T-helper 2 cell (primary cell): ENCODE results near the gene RALGAPA2.
"Not testable (repeated sequence)": the region's sequence is repeated elsewhere in the genome, so short reads cannot be mapped to it uniquely, and the experiment has no call there.

ENCODE experiments used
- DNase-seq, 5 experiments: peaks; one replicate each; pipeline versions ENCODE4 v3.0.0 to v3.0.0-alpha.2; 2012 to 2022

Gene RALGAPA2

GRCh38 chr20:20364593-20365479 is 347.6 kb downstream of the RALGAPA2 start:
- no peak for DNase-seq

GRCh38 chr20:20363799-20364592 is 348.4 kb downstream of the RALGAPA2 start:
- DNase-seq = no peak

GRCh38 chr20:20363434-20363798 is 349.0 kb downstream of the RALGAPA2 start:
- DNase-seq = no peak

GRCh38 chr20:20362774-20363433 is 349.5 kb downstream of the RALGAPA2 start:
- peak in 1 of 5 experiments; percentile 4 for DNase-seq

GRCh38 chr20:20360464-20360863 is 352.0 kb downstream of the RALGAPA2 start:
- peak in 1 of 5 experiments; percentile 44 for DNase-seq

GRCh38 chr20:20359628-20360027 is 352.8 kb downstream of the RALGAPA2 start:
- DNase-seq = no peak

GRCh38 chr20:20358801-20359200 is 353.6 kb downstream of the RALGAPA2 start:
- no peak for DNase-seq

- DNase-seq = not testable (repeated sequence)
These were observed 356.9 kb downstream of the RALGAPA2 start for GRCh38 chr20:20355503-20355902.

- no peak for DNase-seq
These were observed 358.9 kb downstream of the RALGAPA2 start for GRCh38 chr20:20353576-20353975.

- DNase-seq = no peak
These were observed 368.0 kb downstream of the RALGAPA2 start for GRCh38 chr20:20344476-20344875.

- DNase-seq = no peak
These were observed 368.5 kb downstream of the RALGAPA2 start for GRCh38 chr20:20343932-20344331.
